ENCODE measurements around the gene ELK4. TPM values are rescaled to one million over a fixed set of nuclear protein-coding genes. Genes with fewer than 3 reads are reported as not detected.

Gene ELK4
- total RNA-seq, 8 experiments from 2014 or later = 6.8 to 21.3 (median 11.5) TPM

- 0 to 93% (median 86%) methylated on average over 1 to 7 of the region's 8 CpGs; no CpG with 5 or more reads in 5 of the 10 experiments for WGBS, 10 experiments
- in situ Hi-C loops (cut with MboI; ENCODE audit: low pct_unique_long_range_greater_than_20kb in 2 of 9, low sequenced_read_pairs in 9 of 9, unreplicated experiment in 9 of 9) = loop anchor here in 3 of 9 experiments (10.0 kb wide), 1 partner anchor 57 kb away; no protein-coding TSS in a partner anchor
Observed at GRCh38 chr1:205597691-205598314, 34.0 kb downstream of the ELK4 start.

GRCh38 chr1:205596876-205597275, 34.9 kb downstream of the ELK4 start:
- in situ Hi-C loops (cut with MboI; ENCODE audit: low pct_unique_long_range_greater_than_20kb in 2 of 9, low sequenced_read_pairs in 9 of 9, unreplicated experiment in 9 of 9) = loop anchor here in 3 of 9 experiments (10.0 kb wide), 1 partner anchor 58 kb away; no protein-coding TSS in a partner anchor
- Histone ChIP-seq H3K27ac (no peak overlapping the region), H3K4me1 (replicated peaks in 1 of 2) (peaks cover 7% of the 10 kb centered on the region in 2 donors), H3K4me3 (no peak overlapping the region)
- ATAC-seq (replicated peaks in 6 of 8) = no peak
- 91 to 100% (median 93%) methylated on average over 1 to 3 of the region's 3 CpGs; no CpG with 5 or more reads in 5 of the 10 experiments for WGBS, 10 experiments

More at GRCh38 chr1:205597691-205598314, 34.0 kb downstream of the ELK4 start:
- Histone ChIP-seq H3K27ac (no peak overlapping the region), H3K4me1 (replicated peaks in 1 of 2) (no peaks in the 10 kb centered on the region), H3K4me3 (no peak overlapping the region)
- no peak for ATAC-seq (replicated peaks in 6 of 8)

GRCh38 chr1:205595861-205596260, 36.0 kb downstream of the ELK4 start:
- in situ Hi-C loops (cut with MboI; ENCODE audit: low pct_unique_long_range_greater_than_20kb in 2 of 9, low sequenced_read_pairs in 9 of 9, unreplicated experiment in 9 of 9) = loop anchor here in 3 of 9 experiments (10.0 kb wide), 1 partner anchor 59 kb away; no protein-coding TSS in a partner anchor
- H3K27ac ChIP-seq = no peak overlapping the region
- ATAC-seq (replicated peaks in 6 of 8) = no peak
- H3K4me1 ChIP-seq (replicated peaks in 1 of 2) = peaks cover 7 to 9% of the 10 kb centered on the region in 2 donors
- 33 to 100% (median 79%) methylated on average over 1 of the region's 1 CpG; no CpG with 5 or more reads in 4 of the 10 experiments for WGBS, 10 experiments
- no peak overlapping the region for H3K4me3 ChIP-seq

GRCh38 chr1:205595435-205595834, 36.4 kb downstream of the ELK4 start:
- WGBS, 10 experiments = 60 to 96% (median 87%) methylated on average over 1 to 2 of the region's 2 CpGs; no CpG with 5 or more reads in 2 of the 10 experiments
- Histone ChIP-seq H3K4me1 (replicated peaks in 1 of 2) (peaks cover 7 to 9% of the 10 kb centered on the region in 2 donors), H3K27ac (no peak overlapping the region), H3K4me3 (no peak overlapping the region)
- ATAC-seq (replicated peaks in 6 of 8) = no peak
- in situ Hi-C loops (cut with MboI; ENCODE audit: low pct_unique_long_range_greater_than_20kb in 2 of 9, low sequenced_read_pairs in 9 of 9, unreplicated experiment in 9 of 9) = loop anchor here in 3 of 9 experiments (10.0 kb wide), 1 partner anchor 59 kb away; no protein-coding TSS in a partner anchor

- in situ Hi-C loops (cut with MboI; ENCODE audit: low pct_unique_long_range_greater_than_20kb in 2 of 9, low sequenced_read_pairs in 9 of 9, unreplicated experiment in 9 of 9) = loop anchor here in 3 of 9 experiments (10.0 kb wide), 1 partner anchor 60 kb away; no protein-coding TSS in a partner anchor
- Histone ChIP-seq H3K27ac (no peak overlapping the region), H3K4me1 (replicated peaks in 1 of 2) (peaks cover 7 to 9% of the 10 kb centered on the region in 2 donors), H3K4me3 (no peak overlapping the region)
- 90 to 100% (median 100%) methylated on average over 1 of the region's 1 CpG; no CpG with 5 or more reads in 7 of the 10 experiments for WGBS, 10 experiments
- ATAC-seq (replicated peaks in 6 of 8) = no peak
Observed at GRCh38 chr1:205594846-205595245, 37.0 kb downstream of the ELK4 start.

GRCh38 chr1:205593967-205594366, 37.8 kb downstream of the ELK4 start:
- no peak for ATAC-seq (replicated peaks in 6 of 8)
- Histone ChIP-seq H3K27ac (no peak overlapping the region), H3K4me1 (replicated peaks in 1 of 2) (peaks cover 7 to 9% of the 10 kb centered on the region in 2 donors), H3K4me3 (no peak overlapping the region)
- in situ Hi-C loops (cut with MboI; ENCODE audit: low pct_unique_long_range_greater_than_20kb in 2 of 9, low sequenced_read_pairs in 9 of 9, unreplicated experiment in 9 of 9) = loop anchor here in 3 of 9 experiments (10.0 kb wide), 1 partner anchor 61 kb away; no protein-coding TSS in a partner anchor
- 36 to 80% (median 53%) methylated on average over 1 to 6 of the region's 6 CpGs; no CpG with 5 or more reads in 2 of the 10 experiments for WGBS, 10 experiments

- no peak for ATAC-seq (replicated peaks in 6 of 8)
- in situ Hi-C loops (cut with MboI; ENCODE audit: low pct_unique_long_range_greater_than_20kb in 2 of 9, low sequenced_read_pairs in 9 of 9, unreplicated experiment in 9 of 9) = loop anchor here in 3 of 9 experiments (10.0 kb wide), 1 partner anchor 61 kb away; no protein-coding TSS in a partner anchor
Observed at GRCh38 chr1:205593532-205593931, 38.3 kb downstream of the ELK4 start.

GRCh38 chr1:205592443-205593003, 39.3 kb downstream of the ELK4 start:
- H3K27ac ChIP-seq = no peak overlapping the region
- no peak for ATAC-seq (replicated peaks in 6 of 8)
- in situ Hi-C loops (cut with MboI; ENCODE audit: low pct_unique_long_range_greater_than_20kb in 2 of 9, low sequenced_read_pairs in 9 of 9, unreplicated experiment in 9 of 9) = loop anchor here in 3 of 9 experiments (10.0 kb wide), 1 partner anchor 62 kb away; no protein-coding TSS in a partner anchor
- WGBS, 10 experiments = 44 to 100% (median 80%) methylated on average over 1 to 12 of the region's 14 CpGs
- peaks cover 9 to 12% of the 10 kb centered on the region in 2 donors for H3K4me1 ChIP-seq (replicated peaks in 1 of 2)
- H3K4me3 ChIP-seq = peak overlapping the region in 4 of 5 donors; percentile 24 to 38 (median 28)

More at GRCh38 chr1:205593532-205593931, 38.3 kb downstream of the ELK4 start:
- 71 to 96% (median 89%) methylated on average over 2 to 4 of the region's 4 CpGs; no CpG with 5 or more reads in 1 of the 10 experiments for WGBS, 10 experiments
- no peak overlapping the region for H3K4me3 ChIP-seq
- H3K27ac ChIP-seq = no peak overlapping the region
- H3K4me1 ChIP-seq (replicated peaks in 1 of 2) = peaks cover 7 to 9% of the 10 kb centered on the region in 2 donors

- peak overlapping the region; percentile 22 to 38 (median 26) for H3K4me3 ChIP-seq
- in situ Hi-C loops (cut with MboI; ENCODE audit: low pct_unique_long_range_greater_than_20kb in 2 of 9, low sequenced_read_pairs in 9 of 9, unreplicated experiment in 9 of 9) = loop anchor here in 3 of 9 experiments (10.0 kb wide), 1 partner anchor 63 kb away; no protein-coding TSS in a partner anchor
- ATAC-seq (replicated peaks in 6 of 8) = peak; percentile 94 to 98 (median 96)
- no peak overlapping the region for H3K27ac ChIP-seq
- peaks cover 9 to 12% of the 10 kb centered on the region in 2 donors for H3K4me1 ChIP-seq (replicated peaks in 1 of 2)
- 0 to 28% (median 5%) methylated on average over 1 to 29 of the region's 40 CpGs; no CpG with 5 or more reads in 2 of the 10 experiments for WGBS, 10 experiments
Observed at GRCh38 chr1:205591522-205592351, 40.1 kb downstream of the ELK4 start.

GRCh38 chr1:205590777-205591513, 40.9 kb downstream of the ELK4 start:
- peaks cover 9 to 12% of the 10 kb centered on the region in 2 donors for H3K4me1 ChIP-seq (replicated peaks in 1 of 2)
- no peak overlapping the region for H3K4me3 ChIP-seq
- in situ Hi-C loops (cut with MboI; ENCODE audit: low pct_unique_long_range_greater_than_20kb in 2 of 9, low sequenced_read_pairs in 9 of 9, unreplicated experiment in 9 of 9) = loop anchor here in 3 of 9 experiments (10.0 kb wide), 1 partner anchor 64 kb away; no protein-coding TSS in a partner anchor
- H3K27ac ChIP-seq = no peak overlapping the region
- 40 to 92% (median 69%) methylated on average over 1 to 8 of the region's 9 CpGs; no CpG with 5 or more reads in 3 of the 10 experiments for WGBS, 10 experiments
- no peak for ATAC-seq (replicated peaks in 6 of 8)

- Histone ChIP-seq H3K4me1 (replicated peaks in 1 of 2) (peaks cover 9 to 12% of the 10 kb centered on the region in 2 donors), H3K27ac (no peak overlapping the region), H3K4me3 (no peak overlapping the region)
- in situ Hi-C loops (cut with MboI; ENCODE audit: low pct_unique_long_range_greater_than_20kb in 2 of 9, low sequenced_read_pairs in 9 of 9, unreplicated experiment in 9 of 9) = loop anchor here in 3 of 9 experiments (10.0 kb wide), 1 partner anchor 64 kb away; no protein-coding TSS in a partner anchor
- 50 to 100% (median 67%) methylated on average over 1 to 5 of the region's 5 CpGs; no CpG with 5 or more reads in 3 of the 10 experiments for WGBS, 10 experiments
- no peak for ATAC-seq (replicated peaks in 6 of 8)
Observed at GRCh38 chr1:205590457-205590768, 41.4 kb downstream of the ELK4 start.

Data from motor neuron (in vitro differentiated cells).